ENCODE results near the gene RNF212.

- TF ChIP-seq SIN3A (IDR thresholded peaks at IDR 0.05; ENCODE audit: borderline replicate concordance, insufficient read depth, low read length) (no peak), POLR2AphosphoS5 (IDR thresholded peaks at IDR 0.05; ENCODE audit: low read depth, low read length) (no peak), REST (IDR thresholded peaks at IDR 0.05; ENCODE audit: insufficient read depth in 1 of 2, low read depth in 2 of 2, low read length in 2 of 2) (no peak), TAF1 (IDR thresholded peaks at IDR 0.05; ENCODE audit: borderline replicate concordance, insufficient read depth, low read length) (no peak), FOXP2 (optimal IDR thresholded peaks at IDR 0.05; ENCODE audit: borderline replicate concordance, extremely low read depth, extremely low read length, insufficient read depth) (no peak)
Measured at GRCh38 chr4:1097553-1097952, 15.8 kb downstream of the RNF212 start.
